AG09309 (cell line): ENCODE results near the gene EDC3.
"Not testable (repeated sequence)": the region's sequence is repeated elsewhere in the genome, so short reads cannot be mapped to it uniquely, and the experiment has no call there.

ENCODE experiments used
- DNase-seq: peaks from one replicate; pipeline ENCODE4 v3.0.0-alpha.2; 2010; ENCODE audit warnings: low read depth
- H3K4me3 ChIP-seq: 2 replicates; pipeline ENCODE4 v1.5.1; 2011; ENCODE audit warnings: mild to moderate bottlenecking, low read depth, low read length, moderate library complexity; ENCODE audit not compliant: control insufficient read depth
- CTCF ChIP-seq: IDR thresholded peaks from 2 replicates; pipeline ENCODE4 v1.5.1; 2011; ENCODE audit warnings: mild to moderate bottlenecking, low read depth, low read length, inconsistent platforms; ENCODE audit not compliant: insufficient read depth, control insufficient read depth; ENCODE audit errors: missing control alignments

Gene EDC3

GRCh38 chr15:74603026-74603788, 92.6 kb downstream of the EDC3 start:
- TF ChIP-seq CTCF = no peak
- no peak overlapping the region for H3K4me3 ChIP-seq
- no peak for DNase-seq

GRCh38 chr15:74599156-74599555, 96.7 kb downstream of the EDC3 start:
- no peak for TF ChIP-seq CTCF
- DNase-seq = no peak
- H3K4me3 ChIP-seq = peak overlapping the region; percentile 91

GRCh38 chr15:74598126-74598842, 97.5 kb downstream of the EDC3 start:
- TF ChIP-seq CTCF = no peak
- DNase-seq = no peak
- H3K4me3 ChIP-seq = peak overlapping the region; percentile 91

GRCh38 chr15:74597146-74597705, 98.6 kb downstream of the EDC3 start:
- not testable (repeated sequence) for DNase-seq, H3K4me3 ChIP-seq

- not testable (repeated sequence) for DNase-seq
These were observed 99.1 kb downstream of the EDC3 start for GRCh38 chr15:74596736-74597135.

GRCh38 chr15:74595271-74595670, 100.6 kb downstream of the EDC3 start:
- TF ChIP-seq CTCF = no peak
- H3K4me3 ChIP-seq = no peak overlapping the region
- no peak for DNase-seq

More at GRCh38 chr15:74596736-74597135, 99.1 kb downstream of the EDC3 start:
- not testable (repeated sequence) for H3K4me3 ChIP-seq

GRCh38 chr15:74594455-74594854, 101.4 kb downstream of the EDC3 start:
- no peak for DNase-seq
- no peak for TF ChIP-seq CTCF
- no peak overlapping the region for H3K4me3 ChIP-seq
